A549 (cell line): ENCODE results near the gene PRRC1. TPM values are rescaled to one million over a fixed set of nuclear protein-coding genes. Genes with fewer than 3 reads are reported as not detected.

ENCODE experiments used
- ATAC-seq, 2 experiments: fragments of 200-7000 bp in 1 of 2; fragments of >200 bp in 1 of 2; cut with Nextera tagmentation in 1 of 2; cut with Tn5 transposase in 1 of 2; 3 replicates each; pipeline versions ENCODE4 v1.8.0 to v1.9.1; 2018 to 2020; ENCODE audit warnings: mild to moderate bottlenecking in 1 of 2, moderate library complexity in 1 of 2
- CTCF ChIA-PET: fragments of 300-600 bp; sonication (Branson Sonifier 250); formaldehyde crosslinking; extraction: SDS; loops from one replicate; lab custom pipeline; 2021; ENCODE audit warnings: antibody characterized with exemption, inconsistent platforms; lab: Yijun Ruan, JAX
- POLR2A ChIA-PET: fragments of 350-600 bp; formaldehyde crosslinking; extraction: SDS; loops from one replicate; lab custom pipeline; 2021; ENCODE audit warnings: antibody characterized with exemption, inconsistent platforms; lab: Yijun Ruan, JAX
- DNase-seq, 2 experiments: peaks; one replicate each; pipeline versions ENCODE4 v3.0.0 to v3.0.0-alpha.2; 2011 to 2016; ENCODE audit warnings: low read depth in 1 of 2, low spot score in 1 of 2
- FAIRE-seq: peaks from 2 replicates; lab custom pipeline; 2011; peaks lifted over from hg19 to GRCh38; lab: Jason Lieb, UNC
- H3K27ac ChIP-seq, 2 experiments: fragments of >200 bp; sonication (Bioruptor Twin); formaldehyde crosslinking; 3 replicates each; pipeline ENCODE4 v1.5.1; 2016 to 2017
- H3K4me1 ChIP-seq: fragments of >200 bp; sonication (Bioruptor Twin); formaldehyde crosslinking; 3 replicates; pipeline ENCODE4 v1.6.1; 2016
- H3K4me2 ChIP-seq: fragments of >200 bp; sonication (Bioruptor Twin); formaldehyde crosslinking; 3 replicates; pipeline ENCODE4 v1.6.1; 2016
- H3K4me3 ChIP-seq: fragments of >200 bp; sonication (Bioruptor Twin); formaldehyde crosslinking; 3 replicates; pipeline ENCODE4 v1.5.1; 2016
- H3K9me3 ChIP-seq: fragments of >200 bp; sonication (Bioruptor Twin); formaldehyde crosslinking; 3 replicates; pipeline ENCODE4 v1.6.1; 2016
- BHLHE40 ChIP-seq: IDR thresholded peaks from 2 replicates; pipeline ENCODE4 v1.6.1; 2012; ENCODE audit warnings: low read depth, low read length, inconsistent platforms
- CEBPB ChIP-seq, 2 experiments: fragments of >200 bp in 1 of 2; sonication (Bioruptor Twin) in 1 of 2; formaldehyde crosslinking in 1 of 2; IDR thresholded peaks; 2 replicates each; pipeline ENCODE4 v1.6.1; 2012 to 2016
- ESRRA ChIP-seq: fragments of 150-350 bp; IDR thresholded peaks from 2 replicates; pipeline ENCODE4 v1.6.1; 2014; ENCODE audit warnings: mild to moderate bottlenecking, low read length, borderline replicate concordance
- FOSB ChIP-seq: fragments of 250-450 bp; sonication (Bioruptor Pico); IDR thresholded peaks from 2 replicates; pipeline ENCODE4 v1.5.0; 2020; ENCODE audit warnings: mild to moderate bottlenecking, moderate library complexity
- FOSL2 ChIP-seq, 2 experiments: fragments of 450-650 bp in 1 of 2; fragments of >200 bp in 1 of 2; sonication (Bioruptor Twin) in 1 of 2; formaldehyde crosslinking; IDR thresholded peaks; 2 replicates each; pipeline versions ENCODE4 v1.5.0 to v1.6.1; 2016 to 2020; ENCODE audit warnings: mild to moderate bottlenecking in 1 of 2, moderate library complexity in 1 of 2
- HEYL ChIP-seq: fragments of 250-450 bp; sonication (Bioruptor Pico); IDR thresholded peaks from 2 replicates; pipeline ENCODE4 v1.8.0; 2021; ENCODE audit warnings: mild to moderate bottlenecking, moderate library complexity
- HOXB5 ChIP-seq: fragments of 250-450 bp; sonication (Bioruptor Pico); IDR thresholded peaks from 2 replicates; pipeline ENCODE4 v1.5.0; 2020; ENCODE audit warnings: mild to moderate bottlenecking, moderate library complexity
- JUNB ChIP-seq: fragments of >200 bp; sonication (Bioruptor Twin); formaldehyde crosslinking; IDR thresholded peaks from 2 replicates; pipeline ENCODE4 v1.6.1; 2016
- KDM1A ChIP-seq: fragments of 200-600 bp; sonication (generic); IDR thresholded peaks from 2 replicates; pipeline ENCODE4 v1.6.1; 2016; ENCODE audit warnings: low read depth, mild to moderate bottlenecking
- KDM5A ChIP-seq: fragments of 200-600 bp; sonication (generic); IDR thresholded peaks from 2 replicates; pipeline ENCODE4 v1.6.1; 2016; ENCODE audit warnings: antibody characterized with exemption, mild to moderate bottlenecking
- NFE2L2 ChIP-seq: fragments of 150-350 bp; conservative IDR thresholded peaks from 2 replicates; pipeline ENCODE4 v1.6.1; 2014; ENCODE audit warnings: low read length
- SREBF2 ChIP-seq: fragments of 450-650 bp; IDR thresholded peaks from 2 replicates; pipeline ENCODE4 v1.6.1; 2014; ENCODE audit warnings: mild to moderate bottlenecking, moderate library complexity
- ZSCAN20 ChIP-seq: fragments of 250-450 bp; sonication (Bioruptor Pico); IDR thresholded peaks from 2 replicates; pipeline ENCODE4 v1.8.0; 2022; ENCODE audit warnings: mild to moderate bottlenecking, moderate library complexity
- WGBS: methylation state at CpG from one replicate; pipeline ENCODE4 v1.1.6; 2017; ENCODE audit errors: missing lambda C conversion rate; 5-methylcytosine and 5-hydroxymethylcytosine counted together
- polyA plus RNA-seq, 4 experiments: library from polyadenylated mRNA; depleted of rRNA in 3 of 4; stranded (reverse); fragments of >200 nt; fragmentation: RNase III in 1 of 4; extraction: RNeasy Plus Mini Kit Qiagen cat#74134 plus additional on column Dnase treatment in 1 of 4; gene quantifications; 2 replicates in 3 of 4; 3 replicates in 1 of 4; pipeline ENCODE4 v1.2.3, GENCODE V29; 2011 to 2017
- TF ChIP-seq, protein P1 (sequence below): fragments of 450-650 bp; IDR thresholded peaks from 2 replicates; pipeline ENCODE4 v1.6.1; 2014; ENCODE audit warnings: antibody characterized with exemption
- TF ChIP-seq, protein P2 (sequence below): fragments of 150-350 bp; IDR thresholded peaks from 2 replicates; pipeline ENCODE4 v1.6.1; 2014; ENCODE audit warnings: low read depth, mild to moderate bottlenecking, low read length
- TF ChIP-seq, protein P3 (sequence below): fragments of 250-450 bp; sonication (Bioruptor Pico); IDR thresholded peaks from 2 replicates; pipeline ENCODE4 v1.5.0; 2021; ENCODE audit warnings: mild to moderate bottlenecking, moderate library complexity, borderline replicate concordance
- TF ChIP-seq, protein P4 (sequence below): fragments of >200 bp; sonication (Bioruptor Twin); formaldehyde crosslinking; IDR thresholded peaks from 3 replicates; pipeline ENCODE4 v1.5.1; 2016

The PRRC1 gene
- polyA plus RNA-seq, 2 of the 4 experiments (the other 2 are of a cell fraction): 40.7 to 82.2 TPM

- Histone ChIP-seq H3K4me3 (no peak overlapping the region), H3K4me2 (no peak overlapping the region), H3K4me1 (no peaks in the 10 kb centered on the region), H3K9me3 (peaks cover 20% of the 10 kb centered on the region; the same call in 2 of the 3 replicates), H3K27ac (no peak overlapping the region)
- CTCF ChIA-PET: interaction anchor here (0.8 kb wide), 1 partner anchor 11 kb away, joined by 3 read pairs; no protein-coding TSS in a partner anchor
- POLR2A ChIA-PET: no interaction called here
- TF ChIP-seq, protein P1, sequence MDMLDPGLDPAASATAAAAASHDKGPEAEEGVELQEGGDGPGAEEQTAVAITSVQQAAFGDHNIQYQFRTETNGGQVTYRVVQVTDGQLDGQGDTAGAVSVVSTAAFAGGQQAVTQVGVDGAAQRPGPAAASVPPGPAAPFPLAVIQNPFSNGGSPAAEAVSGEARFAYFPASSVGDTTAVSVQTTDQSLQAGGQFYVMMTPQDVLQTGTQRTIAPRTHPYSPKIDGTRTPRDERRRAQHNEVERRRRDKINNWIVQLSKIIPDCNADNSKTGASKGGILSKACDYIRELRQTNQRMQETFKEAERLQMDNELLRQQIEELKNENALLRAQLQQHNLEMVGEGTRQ: no peak
- no peak for TF ChIP-seq HEYL (CRISPR knock-in tag)
- TF ChIP-seq, protein P2, sequence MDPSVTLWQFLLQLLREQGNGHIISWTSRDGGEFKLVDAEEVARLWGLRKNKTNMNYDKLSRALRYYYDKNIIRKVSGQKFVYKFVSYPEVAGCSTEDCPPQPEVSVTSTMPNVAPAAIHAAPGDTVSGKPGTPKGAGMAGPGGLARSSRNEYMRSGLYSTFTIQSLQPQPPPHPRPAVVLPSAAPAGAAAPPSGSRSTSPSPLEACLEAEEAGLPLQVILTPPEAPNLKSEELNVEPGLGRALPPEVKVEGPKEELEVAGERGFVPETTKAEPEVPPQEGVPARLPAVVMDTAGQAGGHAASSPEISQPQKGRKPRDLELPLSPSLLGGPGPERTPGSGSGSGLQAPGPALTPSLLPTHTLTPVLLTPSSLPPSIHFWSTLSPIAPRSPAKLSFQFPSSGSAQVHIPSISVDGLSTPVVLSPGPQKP: no peak
- TF ChIP-seq JUNB: no peak
- no peak for TF ChIP-seq ZSCAN20 (CRISPR knock-in tag)
- TF ChIP-seq, protein P3, sequence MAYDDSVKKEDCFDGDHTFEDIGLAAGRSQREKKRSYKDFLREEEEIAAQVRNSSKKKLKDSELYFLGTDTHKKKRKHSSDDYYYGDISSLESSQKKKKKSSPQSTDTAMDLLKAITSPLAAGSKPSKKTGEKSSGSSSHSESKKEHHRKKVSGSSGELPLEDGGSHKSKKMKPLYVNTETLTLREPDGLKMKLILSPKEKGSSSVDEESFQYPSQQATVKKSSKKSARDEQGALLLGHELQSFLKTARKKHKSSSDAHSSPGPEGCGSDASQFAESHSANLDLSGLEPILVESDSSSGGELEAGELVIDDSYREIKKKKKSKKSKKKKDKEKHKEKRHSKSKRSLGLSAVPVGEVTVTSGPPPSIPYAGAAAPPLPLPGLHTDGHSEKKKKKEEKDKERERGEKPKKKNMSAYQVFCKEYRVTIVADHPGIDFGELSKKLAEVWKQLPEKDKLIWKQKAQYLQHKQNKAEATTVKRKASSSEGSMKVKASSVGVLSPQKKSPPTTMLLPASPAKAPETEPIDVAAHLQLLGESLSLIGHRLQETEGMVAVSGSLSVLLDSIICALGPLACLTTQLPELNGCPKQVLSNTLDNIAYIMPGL (CRISPR knock-in tag): no peak
- no peak for TF ChIP-seq KDM1A
- TF ChIP-seq FOSB (CRISPR knock-in tag): no peak
- no peak for TF ChIP-seq HOXB5
- TF ChIP-seq NFE2L2: no peak
- no peak for ATAC-seq
- no peak for FAIRE-seq
- DNase-seq: no peak
- 20% methylated on average over 5 of the region's 5 CpGs for WGBS
Observed at GRCh38 chr5:127574852-127575679, 57.6 kb downstream of the PRRC1 start.

- no peaks in the 10 kb centered on the region for H3K4me1 ChIP-seq
- no peak for DNase-seq
- no peak overlapping the region for H3K27ac ChIP-seq
- no peak overlapping the region for H3K4me2 ChIP-seq
- FAIRE-seq: no peak
- WGBS: 8% methylated on average over 1 of the region's 1 CpG
- no peak overlapping the region for H3K4me3 ChIP-seq
- CTCF ChIA-PET: interaction anchor here (0.6 kb wide), 1 partner anchor 280 kb away, joined by 3 read pairs; no protein-coding TSS in a partner anchor
- TF ChIP-seq KDM5A (no peak), CEBPB (IDR thresholded peaks at IDR 0.05) (no peak), BHLHE40 (no peak), SREBF2 (no peak), ESRRA (no peak), FOSL2 (IDR thresholded peaks at IDR 0.05) (no peak), FOSL2 (CRISPR knock-in tag; IDR thresholded peaks at IDR 0.05) (no peak)
- TF ChIP-seq, protein P2: no peak
- TF ChIP-seq, protein P4, sequence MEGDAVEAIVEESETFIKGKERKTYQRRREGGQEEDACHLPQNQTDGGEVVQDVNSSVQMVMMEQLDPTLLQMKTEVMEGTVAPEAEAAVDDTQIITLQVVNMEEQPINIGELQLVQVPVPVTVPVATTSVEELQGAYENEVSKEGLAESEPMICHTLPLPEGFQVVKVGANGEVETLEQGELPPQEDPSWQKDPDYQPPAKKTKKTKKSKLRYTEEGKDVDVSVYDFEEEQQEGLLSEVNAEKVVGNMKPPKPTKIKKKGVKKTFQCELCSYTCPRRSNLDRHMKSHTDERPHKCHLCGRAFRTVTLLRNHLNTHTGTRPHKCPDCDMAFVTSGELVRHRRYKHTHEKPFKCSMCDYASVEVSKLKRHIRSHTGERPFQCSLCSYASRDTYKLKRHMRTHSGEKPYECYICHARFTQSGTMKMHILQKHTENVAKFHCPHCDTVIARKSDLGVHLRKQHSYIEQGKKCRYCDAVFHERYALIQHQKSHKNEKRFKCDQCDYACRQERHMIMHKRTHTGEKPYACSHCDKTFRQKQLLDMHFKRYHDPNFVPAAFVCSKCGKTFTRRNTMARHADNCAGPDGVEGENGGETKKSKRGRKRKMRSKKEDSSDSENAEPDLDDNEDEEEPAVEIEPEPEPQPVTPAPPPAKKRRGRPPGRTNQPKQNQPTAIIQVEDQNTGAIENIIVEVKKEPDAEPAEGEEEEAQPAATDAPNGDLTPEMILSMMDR: no peak
- no peak for ATAC-seq
- peaks cover 20% of the 10 kb centered on the region; the same call in 2 of the 3 replicates for H3K9me3 ChIP-seq
- POLR2A ChIA-PET: no interaction called here
Observed at GRCh38 chr5:127577458-127577857, 60.0 kb downstream of the PRRC1 start.
